ENCODE results near the gene MACROD2. TPM values are rescaled to one million over a fixed set of nuclear protein-coding genes. Genes with fewer than 3 reads are reported as not detected.

The MACROD2 gene
- total RNA-seq, 1 donor from 2014 or later, result 2.4 TPM

- H3K9me3 Mint-ChIP-seq (ENCODE audit: unreplicated experiment), result no peaks in the 10 kb centered on the region
- Histone ChIP-seq H3K9me3 (ENCODE audit: insufficient read depth, low read depth, low read length) (no peaks in the 10 kb centered on the region), H3K4me2 (ENCODE audit: low read length) (no peak overlapping the region), H3K36me3 (ENCODE audit: insufficient read depth, low read length) (no peaks in the 10 kb centered on the region), H3K4me3 (ENCODE audit: insufficient read depth, low read depth, low read length) (no peak overlapping the region), H3K27me3 (ENCODE audit: insufficient read depth, low read length) (no peaks in the 10 kb centered on the region), H3K79me2 (ENCODE audit: insufficient read depth, low read length) (no peaks in the 10 kb centered on the region), H2AFZ (ENCODE audit: low read depth, low read length) (no peak overlapping the region), H3K4me1 (ENCODE audit: insufficient read depth, low read length) (no peaks in the 10 kb centered on the region), H3K9ac (ENCODE audit: low read length) (no peak overlapping the region), H3K27ac (ENCODE audit: low read depth, low read length) (no peak overlapping the region), H4K20me1 (ENCODE audit: insufficient read depth, low read length) (no peaks in the 10 kb centered on the region)
- H3K4me1 Mint-ChIP-seq (ENCODE audit: low read depth, unreplicated experiment), result no peaks in the 10 kb centered on the region
- no peak for TF ChIP-seq CTCF (IDR thresholded peaks at IDR 0.05; ENCODE audit: insufficient read depth, low read depth, low read length)
- TF ChIP-seq EZH2 (IDR thresholded peaks at IDR 0.05; ENCODE audit: insufficient read depth, low read length), result no peak
- H3K4me3 Mint-ChIP-seq (ENCODE audit: unreplicated experiment), result no peak overlapping the region
- H3K36me3 Mint-ChIP-seq (ENCODE audit: low read depth, unreplicated experiment), result no peaks in the 10 kb centered on the region
- H3K27ac Mint-ChIP-seq (ENCODE audit: unreplicated experiment), result no peak overlapping the region
- H3K27me3 Mint-ChIP-seq (ENCODE audit: low read depth, unreplicated experiment), result no peaks in the 10 kb centered on the region
- FAIRE-seq, result no peak
- DNase-seq (ENCODE audit: low read depth), result no peak
These were observed 1852.0 kb downstream of the MACROD2 start for GRCh38 chr20:15847196-15847784.

DNA sequence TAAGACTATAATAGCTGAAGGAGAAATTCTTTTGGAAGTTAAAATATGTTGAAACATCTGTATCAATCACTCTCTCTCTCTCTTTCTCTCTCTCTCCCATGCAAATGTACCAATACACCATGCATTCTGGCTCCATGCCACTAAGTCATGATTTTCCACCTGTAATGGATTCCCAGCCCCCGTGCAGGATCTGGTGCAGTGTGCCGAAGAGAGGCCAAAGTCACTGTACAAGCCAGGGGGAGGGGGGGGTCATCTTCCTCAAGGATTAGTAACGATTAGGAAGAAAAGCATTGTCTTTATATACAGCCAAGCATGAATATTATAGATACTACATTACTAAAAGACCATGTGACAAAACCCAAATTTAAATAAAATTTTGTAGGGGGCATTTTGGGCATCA lies 1852.8 kb downstream of the MACROD2 start:
- FAIRE-seq (no peak), DNase-seq (ENCODE audit: low read depth) (no peak)
- Histone ChIP-seq H3K27me3 (ENCODE audit: insufficient read depth, low read length) (no peaks in the 10 kb centered on the region), H3K4me3 (ENCODE audit: insufficient read depth, low read depth, low read length) (no peak overlapping the region), H2AFZ (ENCODE audit: low read depth, low read length) (no peak overlapping the region), H3K4me1 (ENCODE audit: insufficient read depth, low read length) (no peaks in the 10 kb centered on the region), H3K36me3 (ENCODE audit: insufficient read depth, low read length) (no peaks in the 10 kb centered on the region), H3K4me2 (ENCODE audit: low read length) (no peak overlapping the region), H3K9me3 (ENCODE audit: insufficient read depth, low read depth, low read length) (no peaks in the 10 kb centered on the region), H3K9ac (ENCODE audit: low read length) (no peak overlapping the region), H4K20me1 (ENCODE audit: insufficient read depth, low read length) (no peaks in the 10 kb centered on the region), H3K27ac (ENCODE audit: low read depth, low read length) (no peak overlapping the region), H3K79me2 (ENCODE audit: insufficient read depth, low read length) (no peaks in the 10 kb centered on the region)
- Mint-ChIP-seq H3K9me3 (ENCODE audit: unreplicated experiment) (no peaks in the 10 kb centered on the region), H3K4me1 (ENCODE audit: low read depth, unreplicated experiment) (no peaks in the 10 kb centered on the region), H3K27me3 (ENCODE audit: low read depth, unreplicated experiment) (no peaks in the 10 kb centered on the region), H3K27ac (ENCODE audit: unreplicated experiment) (no peak overlapping the region), H3K36me3 (ENCODE audit: low read depth, unreplicated experiment) (no peaks in the 10 kb centered on the region), H3K4me3 (ENCODE audit: unreplicated experiment) (no peak overlapping the region)
- TF ChIP-seq CTCF (IDR thresholded peaks at IDR 0.05; ENCODE audit: insufficient read depth, low read depth, low read length) (no peak), EZH2 (IDR thresholded peaks at IDR 0.05; ENCODE audit: insufficient read depth, low read length) (no peak)

DNA sequence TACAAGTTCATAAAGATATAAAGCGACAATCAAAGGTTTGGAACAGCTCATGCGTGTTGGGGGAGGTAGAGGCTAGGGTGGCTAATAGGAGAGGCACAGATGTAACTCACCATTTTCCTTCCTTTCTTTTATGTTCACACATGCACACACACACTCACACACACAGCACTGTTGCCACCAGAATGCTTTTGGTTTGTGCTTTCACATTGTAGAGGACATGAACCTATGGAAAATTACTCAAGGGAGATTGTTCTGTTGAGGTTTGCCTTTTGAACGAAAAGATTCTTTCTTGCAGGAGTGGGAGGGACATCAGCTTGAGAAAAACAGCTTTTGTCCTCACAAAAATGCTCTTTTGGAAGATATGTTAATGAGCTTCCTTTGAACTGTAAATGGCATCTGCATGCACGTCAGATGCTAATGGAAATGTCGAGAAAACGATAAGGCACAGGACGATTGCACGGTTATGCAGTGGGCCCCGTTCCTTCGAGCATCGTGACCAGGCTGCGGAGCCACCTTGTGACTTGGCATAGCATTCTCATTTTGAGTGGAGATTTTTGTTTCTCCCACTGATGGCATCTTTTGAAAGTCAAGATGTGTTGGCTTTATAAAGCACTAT lies 1853.8 kb downstream of the MACROD2 start:
- no peak overlapping the region for H2AFZ ChIP-seq (ENCODE audit: low read depth, low read length)
- Mint-ChIP-seq H3K27ac (ENCODE audit: unreplicated experiment) (no peak overlapping the region), H3K4me1 (ENCODE audit: low read depth, unreplicated experiment) (no peaks in the 10 kb centered on the region), H3K9me3 (ENCODE audit: unreplicated experiment) (no peaks in the 10 kb centered on the region), H3K4me3 (ENCODE audit: unreplicated experiment) (no peak overlapping the region), H3K27me3 (ENCODE audit: low read depth, unreplicated experiment) (no peaks in the 10 kb centered on the region), H3K36me3 (ENCODE audit: low read depth, unreplicated experiment) (no peaks in the 10 kb centered on the region)
- H4K20me1 ChIP-seq (ENCODE audit: insufficient read depth, low read length), result no peaks in the 10 kb centered on the region
- DNase-seq (ENCODE audit: low read depth) (no peak), FAIRE-seq (no peak)
- no peaks in the 10 kb centered on the region for H3K27me3 ChIP-seq (ENCODE audit: insufficient read depth, low read length)
- H3K79me2 ChIP-seq (ENCODE audit: insufficient read depth, low read length), result no peaks in the 10 kb centered on the region
- no peaks in the 10 kb centered on the region for H3K9me3 ChIP-seq (ENCODE audit: insufficient read depth, low read depth, low read length)
- H3K27ac ChIP-seq (ENCODE audit: low read depth, low read length), result no peak overlapping the region
- no peak for TF ChIP-seq EZH2 (IDR thresholded peaks at IDR 0.05; ENCODE audit: insufficient read depth, low read length)
- TF ChIP-seq CTCF (IDR thresholded peaks at IDR 0.05; ENCODE audit: insufficient read depth, low read depth, low read length), result no peak
- no peaks in the 10 kb centered on the region for H3K4me1 ChIP-seq (ENCODE audit: insufficient read depth, low read length)
- no peak overlapping the region for H3K4me3 ChIP-seq (ENCODE audit: insufficient read depth, low read depth, low read length)
- no peak overlapping the region for H3K9ac ChIP-seq (ENCODE audit: low read length)
- H3K36me3 ChIP-seq (ENCODE audit: insufficient read depth, low read length), result no peaks in the 10 kb centered on the region
- no peak overlapping the region for H3K4me2 ChIP-seq (ENCODE audit: low read length)
